Fibroblast of lung (primary cell): Measurements from ENCODE around the gene FKBP9. TPM values are rescaled to one million over a fixed set of nuclear protein-coding genes. Genes with fewer than 3 reads are reported as not detected.

ENCODE experiments used
- DNase-seq, 2 donors: peaks; one replicate each; pipeline versions ENCODE4 v3.0.0 to v3.0.0-alpha.2; 2010; ENCODE audit warnings: low read depth in 2 of 2
- H2AFZ ChIP-seq: 2 replicates; pipeline ENCODE4 v1.5.1; 2012; ENCODE audit warnings: low read length, control low read depth, inconsistent platforms
- H3K27ac ChIP-seq: 2 replicates; pipeline ENCODE4 v1.5.1; 2011; ENCODE audit warnings: low read length, control low read depth; ENCODE audit not compliant: insufficient read depth
- H3K27me3 ChIP-seq: 2 replicates; pipeline ENCODE4 v1.5.1; 2011; ENCODE audit warnings: mild to moderate bottlenecking, low read length; ENCODE audit not compliant: control insufficient read depth, insufficient read depth
- H3K36me3 ChIP-seq: 2 replicates; pipeline ENCODE4 v1.5.1; 2011; ENCODE audit warnings: low read length; ENCODE audit not compliant: control insufficient read depth, insufficient read depth
- H3K4me1 ChIP-seq: 2 replicates; pipeline ENCODE4 v1.5.1; 2011; ENCODE audit warnings: low read length; ENCODE audit not compliant: control insufficient read depth, insufficient read depth; ENCODE audit errors: extremely low read depth
- H3K4me2 ChIP-seq: 2 replicates; pipeline ENCODE4 v1.5.1; 2011; ENCODE audit warnings: low read length, control low read depth; ENCODE audit not compliant: insufficient read depth; ENCODE audit errors: extremely low read depth
- H3K4me3 ChIP-seq, 4 experiments: fragments of 200-600 bp in 1 of 4; sonication (generic) in 1 of 4; replicated peaks in 1 of 4; 2 replicates each; pipeline ENCODE4 v1.5.1; 2011 to 2016; ENCODE audit warnings: low read length in 4 of 4, low read depth in 3 of 4, mild to moderate bottlenecking in 3 of 4, control low read depth in 2 of 4, inconsistent platforms in 1 of 4, mixed read lengths in 1 of 4; ENCODE audit not compliant: insufficient read depth in 1 of 4; ENCODE audit errors: control extremely low read depth in 1 of 4
- H3K79me2 ChIP-seq: 2 replicates; pipeline ENCODE4 v1.5.1; 2012; ENCODE audit warnings: mild to moderate bottlenecking, low read length, inconsistent platforms; ENCODE audit not compliant: control insufficient read depth, insufficient read depth
- H3K9ac ChIP-seq: 2 replicates; pipeline ENCODE4 v1.5.1; 2011; ENCODE audit warnings: mild to moderate bottlenecking, low read length, control low read depth; ENCODE audit not compliant: insufficient read depth
- H3K9me3 ChIP-seq: 2 replicates; pipeline ENCODE4 v1.5.1; 2012; ENCODE audit warnings: low read depth, low read length; ENCODE audit not compliant: control insufficient read depth, insufficient read depth
- H4K20me1 ChIP-seq: 2 replicates; pipeline ENCODE4 v1.5.1; 2011; ENCODE audit warnings: low read length; ENCODE audit not compliant: control insufficient read depth, insufficient read depth; ENCODE audit errors: extremely low read depth
- CTCF ChIP-seq, 2 donors: IDR thresholded peaks in 1 of 2; conservative IDR thresholded peaks in 1 of 2; 1 replicate in 1 of 2; 2 replicates in 1 of 2; pipeline ENCODE4 v1.5.1; 2011 to 2012; ENCODE audit warnings: low read length in 2 of 2, control low read depth in 1 of 2, inconsistent platforms in 1 of 2, low read depth in 1 of 2, mild to moderate bottlenecking in 1 of 2
- EZH2 ChIP-seq: IDR thresholded peaks from 2 replicates; pipeline ENCODE4 v1.5.1; 2012; ENCODE audit warnings: low read length, control low read depth, mild to moderate bottlenecking; ENCODE audit errors: missing control alignments
- polyA plus RNA-seq, 2 donors: library from polyadenylated mRNA; depleted of rRNA in 1 of 2; stranded (reverse) in 1 of 2; unstranded in 1 of 2; fragments of >200 nt; gene quantifications; 2 replicates each; pipeline ENCODE4 v1.2.1, GENCODE V29; 2011 to 2012; ENCODE audit warnings: missing spikeins in 1 of 2
- total RNA-seq: library from RNA; depleted of rRNA; stranded (reverse); fragments of >200 nt; gene quantifications from 2 replicates; pipeline ENCODE4 v1.2.1, GENCODE V29; 2014

Gene FKBP9
- total and polyA plus RNA-seq, 2 donors (not counting 1 experiment from before 2014, with no cell fraction given), result 230 to 242 TPM

- peak overlapping the region; percentile 77 to 93 (median 88) for H3K4me3 ChIP-seq
- H3K4me1 ChIP-seq, result peaks cover 3% of the 10 kb centered on the region
- peak overlapping the region; percentile 80 for H3K9ac ChIP-seq
- no peaks in the 10 kb centered on the region for H4K20me1 ChIP-seq
- no peaks in the 10 kb centered on the region for H3K36me3 ChIP-seq
- H3K27ac ChIP-seq, result peak overlapping the region; percentile 76
- no peaks in the 10 kb centered on the region for H3K9me3 ChIP-seq
- DNase-seq, result peak; percentile 69 to 81
- H3K79me2 ChIP-seq, result peaks cover 32% of the 10 kb centered on the region
- peak overlapping the region; percentile 99 for H3K4me2 ChIP-seq
- peak; percentile 29 to 44 for TF ChIP-seq CTCF (conservative IDR thresholded peaks at IDR 0.05 in 1 of 2, IDR thresholded peaks at IDR 0.05 in 1 of 2; ENCODE audit: low read depth in 1 of 2, low read length in 2 of 2)
- TF ChIP-seq EZH2, result no peak
- peak overlapping the region; percentile 90 for H2AFZ ChIP-seq
- H3K27me3 ChIP-seq, result no peaks in the 10 kb centered on the region
Observed at GRCh38 chr7:32942415-32943251, 14.6 kb upstream of the FKBP9 start.

- no peak for TF ChIP-seq EZH2
- no peak for TF ChIP-seq CTCF (conservative IDR thresholded peaks at IDR 0.05 in 1 of 2, IDR thresholded peaks at IDR 0.05 in 1 of 2; ENCODE audit: low read depth in 1 of 2, low read length in 2 of 2)
- Histone ChIP-seq H3K36me3 (no peaks in the 10 kb centered on the region), H3K9me3 (no peaks in the 10 kb centered on the region), H3K9ac (no peak overlapping the region), H3K27me3 (no peaks in the 10 kb centered on the region), H3K27ac (no peak overlapping the region), H2AFZ (peak overlapping the region; percentile 78), H3K4me2 (peak overlapping the region; percentile 68), H3K79me2 (peaks cover 28% of the 10 kb centered on the region), H3K4me3 (peak overlapping the region in 3 of 4 experiments; percentile 21 to 77 (median 54)), H4K20me1 (no peaks in the 10 kb centered on the region), H3K4me1 (no peaks in the 10 kb centered on the region)
- no peak for DNase-seq
Observed at GRCh38 chr7:32943252-32944030, 13.8 kb upstream of the FKBP9 start.

- Histone ChIP-seq H2AFZ (no peak overlapping the region), H3K36me3 (no peaks in the 10 kb centered on the region), H3K27me3 (no peaks in the 10 kb centered on the region), H3K4me1 (no peaks in the 10 kb centered on the region), H3K9ac (no peak overlapping the region), H3K27ac (no peak overlapping the region), H3K9me3 (no peaks in the 10 kb centered on the region), H3K79me2 (no peaks in the 10 kb centered on the region), H4K20me1 (no peaks in the 10 kb centered on the region), H3K4me2 (no peak overlapping the region), H3K4me3 (no peak overlapping the region)
- no peak for TF ChIP-seq CTCF (conservative IDR thresholded peaks at IDR 0.05 in 1 of 2, IDR thresholded peaks at IDR 0.05 in 1 of 2; ENCODE audit: low read depth in 1 of 2, low read length in 2 of 2)
- no peak for TF ChIP-seq EZH2
- no peak for DNase-seq
Observed at GRCh38 chr7:32947420-32947983, 9.7 kb upstream of the FKBP9 start.
